ENCODE data around the gene APOBEC3H.

- TF ChIP-seq, protein P1, sequence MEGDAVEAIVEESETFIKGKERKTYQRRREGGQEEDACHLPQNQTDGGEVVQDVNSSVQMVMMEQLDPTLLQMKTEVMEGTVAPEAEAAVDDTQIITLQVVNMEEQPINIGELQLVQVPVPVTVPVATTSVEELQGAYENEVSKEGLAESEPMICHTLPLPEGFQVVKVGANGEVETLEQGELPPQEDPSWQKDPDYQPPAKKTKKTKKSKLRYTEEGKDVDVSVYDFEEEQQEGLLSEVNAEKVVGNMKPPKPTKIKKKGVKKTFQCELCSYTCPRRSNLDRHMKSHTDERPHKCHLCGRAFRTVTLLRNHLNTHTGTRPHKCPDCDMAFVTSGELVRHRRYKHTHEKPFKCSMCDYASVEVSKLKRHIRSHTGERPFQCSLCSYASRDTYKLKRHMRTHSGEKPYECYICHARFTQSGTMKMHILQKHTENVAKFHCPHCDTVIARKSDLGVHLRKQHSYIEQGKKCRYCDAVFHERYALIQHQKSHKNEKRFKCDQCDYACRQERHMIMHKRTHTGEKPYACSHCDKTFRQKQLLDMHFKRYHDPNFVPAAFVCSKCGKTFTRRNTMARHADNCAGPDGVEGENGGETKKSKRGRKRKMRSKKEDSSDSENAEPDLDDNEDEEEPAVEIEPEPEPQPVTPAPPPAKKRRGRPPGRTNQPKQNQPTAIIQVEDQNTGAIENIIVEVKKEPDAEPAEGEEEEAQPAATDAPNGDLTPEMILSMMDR (IDR thresholded peaks at IDR 0.05; ENCODE audit: insufficient read depth, low read length, poor library complexity, severe bottlenecking), result no peak
- no peak for TF ChIP-seq EZH2phosphoT487 (conservative IDR thresholded peaks at IDR 0.05; ENCODE audit: low read length)
Observed at GRCh38 chr22:39109361-39109760, 12.3 kb downstream of the APOBEC3H start.

All from SU-DHL-6 (cell line).